Spleen (tissue), 11 donors: ENCODE data around the gene KRTAP2-4. TPM values are rescaled to one million over a fixed set of nuclear protein-coding genes. Genes with fewer than 3 reads are reported as not detected.
"Not testable (repeated sequence)": the region's sequence is repeated elsewhere in the genome, so short reads cannot be mapped to it uniquely, and the experiment has no call there.

Source experiments
- DNase-seq: peaks from one replicate; pipeline ENCODE4 v3.0.0-alpha.2; 2020
- H3K27ac ChIP-seq, 8 donors: fragments of 200-600 bp; sonication (generic) in 7 of 8; 1 replicate in 4 of 8; 2 replicates in 4 of 8; pipeline versions ENCODE4 v1.5.0 to v1.8.0; 2016 to 2021; ENCODE audit warnings: inconsistent platforms in 4 of 8, mild to moderate bottlenecking in 4 of 8, moderate library complexity in 1 of 8
- H3K27me3 ChIP-seq, 7 donors: fragments of 200-600 bp; sonication (generic) in 6 of 7; replicated peaks in 1 of 7; 1 replicate in 4 of 7; 2 replicates in 3 of 7; pipeline versions ENCODE4 v1.5.0 to v1.8.0; 2016 to 2021; ENCODE audit warnings: inconsistent platforms in 3 of 7, mild to moderate bottlenecking in 1 of 7
- H3K36me3 ChIP-seq, 6 donors: fragments of 200-600 bp; sonication (generic) in 5 of 6; 1 replicate in 4 of 6; 2 replicates in 2 of 6; pipeline versions ENCODE4 v1.5.0 to v1.8.0; 2016 to 2021; ENCODE audit warnings: inconsistent platforms in 2 of 6
- H3K4me1 ChIP-seq, 6 donors: fragments of 200-600 bp; sonication (generic) in 5 of 6; 1 replicate in 3 of 6; 2 replicates in 3 of 6; pipeline versions ENCODE4 v1.5.0 to v1.8.0; 2016 to 2021; ENCODE audit warnings: inconsistent platforms in 3 of 6
- H3K4me3 ChIP-seq, 8 donors: fragments of 200-600 bp; sonication (generic) in 7 of 8; 1 replicate in 4 of 8; 2 replicates in 4 of 8; pipeline versions ENCODE4 v1.5.0 to v1.8.0; 2016 to 2021; ENCODE audit warnings: inconsistent platforms in 4 of 8, mild to moderate bottlenecking in 4 of 8, moderate library complexity in 2 of 8
- H3K9me3 ChIP-seq, 8 donors: fragments of 200-600 bp; sonication (generic) in 7 of 8; 1 replicate in 4 of 8; 2 replicates in 4 of 8; pipeline versions ENCODE4 v1.5.0 to v1.8.0; 2016 to 2021; ENCODE audit warnings: inconsistent platforms in 4 of 8
- CTCF ChIP-seq, 11 experiments: fragments of 200-600 bp in 7 of 11; fragments of 450-650 bp in 4 of 11; sonication (generic) in 4 of 11; IDR thresholded peaks in 8 of 11; conservative IDR thresholded peaks in 3 of 11; 1 replicate in 7 of 11; 2 replicates in 4 of 11; pipeline versions ENCODE4 v1.4.0 to v1.8.0; 2016 to 2021; ENCODE audit warnings: antibody characterized with exemption in 11 of 11, inconsistent platforms in 4 of 11, mild to moderate bottlenecking in 1 of 11
- POLR2A ChIP-seq, 3 donors: fragments of 450-650 bp; IDR thresholded peaks; one replicate each; pipeline ENCODE4 v1.5.1; 2017; ENCODE audit warnings: antibody characterized with exemption in 3 of 3, mild to moderate bottlenecking in 1 of 3
- POLR2AphosphoS5 ChIP-seq, 3 donors: sonication (generic); formaldehyde crosslinking; IDR thresholded peaks; one replicate each; pipeline ENCODE4 v1.5.1; 2017; ENCODE audit warnings: antibody characterized with exemption in 3 of 3
- WGBS, 5 donors: extraction: QIAGEN DNeasy Blood & Tissue Kit in 3 of 5; methylation state at CpG; one replicate each; pipeline versions ENCODE4 v1.1.5 to v1.1.7; 2013 to 2018; 5-methylcytosine and 5-hydroxymethylcytosine counted together
- intact Hi-C: fragments of 100-400 bp; cut with DNase I; formaldehyde crosslinking; loops from one replicate; pipeline ENCODE4 v1.15.0; 2023; ENCODE audit warnings: low total_unique reads
- polyA plus RNA-seq, 3 donors: library from polyadenylated mRNA; stranded (reverse); fragments of 200-250 nt; gene quantifications; one replicate each; pipeline ENCODE4 v1.2.1, GENCODE V29; 2013
- total RNA-seq, 7 donors: library from RNA; depleted of rRNA in 3 of 7; stranded (reverse); fragments of >200 nt in 3 of 7; fragmentation: NEBNext Ultra II Directional in 4 of 7; extraction: Animal tissue kit (Norgen Biotek cat#: 25700) in 4 of 7; gene quantifications; one replicate each; pipeline versions ENCODE4 v1.1.0 to v1.2.1, GENCODE V29; 2016 to 2021
- donor health status: healthy with polysubstance abuse.
- donor health status: DM: no; HTN: no; CAD: no; lungs with moderate emphysema.
- donor health status: DM: no; HTN: no; CAD: no.
- donor health status: Bipolar disorder and iron deficiency.
- donor health status: healthy.
- donor health status: DM: no; HTN: no; CAD: no.
- donor health status: DM: yes; HTN: yes; CAD: no.

KRTAP2-4 gene
- total and polyA plus RNA-seq, 10 donors, result not detected

GRCh38 chr17:41098042-41098441 lies 32.4 kb upstream of the KRTAP2-4 start, which contains the start of gene KRTAP4-8:
Gene KRTAP4-8, minus strand, starts transcription at chr17:41098142. Its CDS starts 58 bp downstream, at chr17:41098084.
- no peak within 1 kb of the TSS for H3K27ac ChIP-seq
- no peak within 1 kb of the TSS for H3K4me3 ChIP-seq
- H3K9me3 ChIP-seq, result peaks cover 0 to 6% (median 0%) of the 10 kb centered on the region in 8 donors
- WGBS, 5 donors, result 62 to 82% (median 78%) methylated on average over 4 of the region's 4 CpGs
- TF ChIP-seq POLR2AphosphoS5 (IDR thresholded peaks at IDR 0.05), result no peak
- peaks cover 0 to 9% (median 0%) of the 10 kb centered on the region in 7 donors for H3K27me3 ChIP-seq
- peaks cover 0 to 9% (median 0%) of the 10 kb centered on the region in 6 donors for H3K4me1 ChIP-seq
- intact Hi-C loops, result no loop called here
- H3K36me3 ChIP-seq, result no peaks in the 10 kb centered on the region
- no peak for DNase-seq

GRCh38 chr17:41096055-41096454 lies 30.4 kb upstream of the KRTAP2-4 start:
- TF ChIP-seq CTCF (IDR thresholded peaks at IDR 0.05 in 8 of 11, conservative IDR thresholded peaks at IDR 0.05 in 3 of 11), result no peak
- TF ChIP-seq POLR2AphosphoS5 (IDR thresholded peaks at IDR 0.05), result no peak
- TF ChIP-seq POLR2A (IDR thresholded peaks at IDR 0.05), result no peak
- H3K36me3 ChIP-seq, result no peaks in the 10 kb centered on the region

GRCh38 chr17:41088760-41089352 lies 23.2 kb upstream of the KRTAP2-4 start:
- H3K27me3 ChIP-seq, H3K4me1 ChIP-seq, H3K4me3 ChIP-seq, H3K36me3 ChIP-seq, intact Hi-C loops, H3K27ac ChIP-seq, DNase-seq: not testable (repeated sequence)
- WGBS, 5 donors, result 29 to 63% (median 52%) methylated on average over 4 of the region's 4 CpGs
- H3K9me3 ChIP-seq, result peaks cover 0 to 11% (median 0%) of the 10 kb centered on the region in 8 donors

More at GRCh38 chr17:41096055-41096454, 30.4 kb upstream of the KRTAP2-4 start:
- no peak for DNase-seq
- WGBS, 5 donors, result 85 to 89% (median 88%) methylated on average over 7 of the region's 7 CpGs
- peaks cover 0 to 9% (median 0%) of the 10 kb centered on the region in 6 donors for H3K4me1 ChIP-seq
- H3K27ac ChIP-seq, result no peak overlapping the region
- no peak overlapping the region for H3K4me3 ChIP-seq
- H3K9me3 ChIP-seq, result peaks cover 0 to 11% (median 0%) of the 10 kb centered on the region in 8 donors
- peaks cover 0 to 9% (median 0%) of the 10 kb centered on the region in 7 donors for H3K27me3 ChIP-seq
- intact Hi-C loops, result no loop called here

- H3K4me1 ChIP-seq, H3K27ac ChIP-seq, H3K4me3 ChIP-seq, DNase-seq, H3K27me3 ChIP-seq, H3K9me3 ChIP-seq, intact Hi-C loops, H3K36me3 ChIP-seq: not testable (repeated sequence)
- WGBS, 5 donors, result 72 to 89% (median 85%) methylated on average over 8 to 14 of the region's 14 CpGs
Measured at GRCh38 chr17:41084100-41084856, 18.6 kb upstream of the KRTAP2-4 start, which contains the start of gene KRTAP4-7. Gene KRTAP4-7, plus strand, starts transcription at chr17:41084150. Its CDS starts 57 bp downstream, at chr17:41084207.

- H3K4me1 ChIP-seq, intact Hi-C loops, H3K27me3 ChIP-seq, DNase-seq, H3K27ac ChIP-seq, H3K4me3 ChIP-seq, H3K9me3 ChIP-seq, H3K36me3 ChIP-seq: not testable (repeated sequence)
- 62 to 92% (median 90%) methylated on average over 2 of the region's 2 CpGs for WGBS, 5 donors
Measured at GRCh38 chr17:41083427-41083826, 17.7 kb upstream of the KRTAP2-4 start.

GRCh38 chr17:41082626-41083025 lies 16.9 kb upstream of the KRTAP2-4 start:
- Histone ChIP-seq H3K27me3 (no peaks in the 10 kb centered on the region), H3K9me3 (no peaks in the 10 kb centered on the region), H3K4me1 (no peaks in the 10 kb centered on the region), H3K36me3 (no peaks in the 10 kb centered on the region), H3K27ac (no peak overlapping the region), H3K4me3 (no peak overlapping the region)
- no peak for DNase-seq
- 46 to 73% (median 56%) methylated on average over 4 of the region's 4 CpGs for WGBS, 5 donors
- TF ChIP-seq POLR2A (IDR thresholded peaks at IDR 0.05) (no peak), POLR2AphosphoS5 (IDR thresholded peaks at IDR 0.05) (no peak)
- intact Hi-C loops, result no loop called here
